ENCODE results near the gene IL17RE.
"Not testable (repeated sequence)": the region's sequence is repeated elsewhere in the genome, so short reads cannot be mapped to it uniquely, and the experiment has no call there.

The IL17RE gene

GRCh38 chr3:9879830-9880549 is 22.7 kb upstream of the IL17RE start, which contains the start of gene CIDEC:
TSS of gene CIDEC (minus strand) at chr3:9880253. CDS start at chr3:9878486, 1,767 bp downstream.
- DNase-seq (ENCODE audit: low read depth in 2 of 2), result no peak

- DNase-seq (ENCODE audit: low read depth in 2 of 2), result no peak
Measured at GRCh38 chr3:9881441-9881840, 21.2 kb upstream of the IL17RE start.

- DNase-seq (ENCODE audit: low read depth in 2 of 2), result no peak
Measured at GRCh38 chr3:9883706-9884554, 18.7 kb upstream of the IL17RE start.

- DNase-seq (ENCODE audit: low read depth in 2 of 2), result no peak
Measured at GRCh38 chr3:9884555-9885165, 18.0 kb upstream of the IL17RE start.

GRCh38 chr3:9886328-9886727 is 16.3 kb upstream of the IL17RE start:
- DNase-seq (ENCODE audit: low read depth in 2 of 2), result no peak

- no peak for DNase-seq (ENCODE audit: low read depth in 2 of 2)
Measured at GRCh38 chr3:9887480-9887879, 15.2 kb upstream of the IL17RE start.

GRCh38 chr3:9888540-9888939 is 14.1 kb upstream of the IL17RE start:
- DNase-seq (ENCODE audit: low read depth in 2 of 2), result no peak

- DNase-seq (ENCODE audit: low read depth in 2 of 2), result no peak
Measured at GRCh38 chr3:9889405-9889804, 13.2 kb upstream of the IL17RE start.

- DNase-seq (ENCODE audit: low read depth in 2 of 2), result peak; percentile 79 to 91
Measured at GRCh38 chr3:9890249-9891071, 12.2 kb upstream of the IL17RE start, which contains the start of gene JAGN1. TSS of gene JAGN1 (plus strand) at chr3:9890610. CDS start at chr3:9890723, 113 bp downstream.

GRCh38 chr3:9891072-9891622 is 11.5 kb upstream of the IL17RE start:
- DNase-seq (ENCODE audit: low read depth in 2 of 2), result no peak

GRCh38 chr3:9893739-9894138 is 8.9 kb upstream of the IL17RE start:
- DNase-seq (ENCODE audit: low read depth in 2 of 2), result no peak

- DNase-seq (ENCODE audit: low read depth in 2 of 2), result not testable (repeated sequence)
Measured at GRCh38 chr3:9895715-9896114, 6.9 kb upstream of the IL17RE start.

- DNase-seq (ENCODE audit: low read depth in 2 of 2), result not testable (repeated sequence)
Measured at GRCh38 chr3:9896755-9897407, 5.8 kb upstream of the IL17RE start.

GRCh38 chr3:9897408-9898372 is 5.0 kb upstream of the IL17RE start:
- DNase-seq (ENCODE audit: low read depth in 2 of 2), result no peak

- DNase-seq (ENCODE audit: low read depth in 2 of 2), result no peak
Measured at GRCh38 chr3:9898467-9899241, 4.0 kb upstream of the IL17RE start.

- no peak for DNase-seq (ENCODE audit: low read depth in 2 of 2)
Measured at GRCh38 chr3:9899289-9899791, 3.3 kb upstream of the IL17RE start.

- not testable (repeated sequence) for DNase-seq (ENCODE audit: low read depth in 2 of 2)
Measured at GRCh38 chr3:9900965-9901415, 1.7 kb upstream of the IL17RE start.

GRCh38 chr3:9901967-9902366 is 681 bp upstream of the IL17RE start:
- no peak for DNase-seq (ENCODE audit: low read depth in 2 of 2)
